Measurements from ENCODE around the gene KANSL2. TPM values are rescaled to one million over a fixed set of nuclear protein-coding genes. Genes with fewer than 3 reads are reported as not detected.
A peak's percentile ranks its signal among the peaks of the same experiment; 100 is the strongest.

KANSL2 gene
- total and polyA plus RNA-seq, 9 of the 15 experiments (the other 6 are each of a cell fraction or from before 2014, with no cell fraction given), result 41.1 to 89.8 (median 55.4) TPM

DNA sequence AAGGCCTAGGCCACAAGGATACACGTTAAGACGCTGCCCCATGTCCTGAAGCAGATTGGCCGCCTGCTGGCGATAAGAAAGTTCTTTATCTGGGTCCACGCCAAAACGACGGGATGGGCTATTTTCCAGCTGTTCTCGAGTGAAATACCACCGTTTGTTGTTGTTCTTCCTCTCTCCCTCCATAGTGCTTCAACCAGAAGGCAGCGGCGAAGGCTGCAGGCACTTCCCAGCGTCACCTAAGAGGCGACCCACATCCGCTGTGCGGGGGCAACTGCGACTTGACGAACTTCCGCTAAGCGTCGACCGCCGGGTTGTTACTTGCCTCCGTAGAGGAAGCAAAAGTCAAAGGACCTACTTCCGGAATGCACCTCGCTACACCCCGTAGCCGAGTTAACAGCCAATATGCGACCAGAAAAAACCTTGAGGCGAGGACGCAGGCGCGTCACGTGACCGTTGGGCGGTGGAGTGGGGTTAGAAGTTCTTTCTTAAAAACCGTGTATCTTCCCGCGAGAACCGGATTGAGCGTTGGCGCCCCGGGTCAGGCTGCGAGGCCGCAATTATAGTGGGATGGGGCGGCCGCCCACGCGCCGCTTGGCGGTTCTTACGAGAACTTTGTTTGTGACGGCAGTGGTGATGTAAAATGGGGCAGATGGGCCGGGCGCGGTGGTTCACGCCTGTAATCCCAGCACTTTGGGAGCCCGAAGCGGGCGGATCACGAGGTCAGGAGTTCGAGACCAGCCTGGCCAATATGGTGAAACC, 34.6 kb upstream of the KANSL2 start, which contains the start of gene CCNT1 (continued):
- TF ChIP-seq, protein P1, sequence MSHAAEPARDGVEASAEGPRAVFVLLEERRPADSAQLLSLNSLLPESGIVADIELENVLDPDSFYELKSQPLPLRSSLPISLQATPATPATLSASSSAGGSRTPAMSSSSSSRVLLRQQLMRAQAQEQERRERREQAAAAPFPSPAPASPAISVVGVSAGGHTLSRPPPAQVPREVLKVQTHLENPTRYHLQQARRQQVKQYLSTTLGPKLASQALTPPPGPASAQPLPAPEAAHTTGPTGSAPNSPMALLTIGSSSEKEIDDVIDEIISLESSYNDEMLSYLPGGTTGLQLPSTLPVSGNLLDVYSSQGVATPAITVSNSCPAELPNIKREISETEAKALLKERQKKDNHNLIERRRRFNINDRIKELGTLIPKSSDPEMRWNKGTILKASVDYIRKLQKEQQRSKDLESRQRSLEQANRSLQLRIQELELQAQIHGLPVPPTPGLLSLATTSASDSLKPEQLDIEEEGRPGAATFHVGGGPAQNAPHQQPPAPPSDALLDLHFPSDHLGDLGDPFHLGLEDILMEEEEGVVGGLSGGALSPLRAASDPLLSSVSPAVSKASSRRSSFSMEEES (CRISPR knock-in tag; IDR thresholded peaks at IDR 0.05), result peak; percentile 100
- peak; percentile 94 for TF ChIP-seq CREB1 (IDR thresholded peaks at IDR 0.05)
- peak; percentile 97 for TF ChIP-seq CREB1 (CRISPR knock-in tag; IDR thresholded peaks at IDR 0.05)
- TF ChIP-seq, protein P2, sequence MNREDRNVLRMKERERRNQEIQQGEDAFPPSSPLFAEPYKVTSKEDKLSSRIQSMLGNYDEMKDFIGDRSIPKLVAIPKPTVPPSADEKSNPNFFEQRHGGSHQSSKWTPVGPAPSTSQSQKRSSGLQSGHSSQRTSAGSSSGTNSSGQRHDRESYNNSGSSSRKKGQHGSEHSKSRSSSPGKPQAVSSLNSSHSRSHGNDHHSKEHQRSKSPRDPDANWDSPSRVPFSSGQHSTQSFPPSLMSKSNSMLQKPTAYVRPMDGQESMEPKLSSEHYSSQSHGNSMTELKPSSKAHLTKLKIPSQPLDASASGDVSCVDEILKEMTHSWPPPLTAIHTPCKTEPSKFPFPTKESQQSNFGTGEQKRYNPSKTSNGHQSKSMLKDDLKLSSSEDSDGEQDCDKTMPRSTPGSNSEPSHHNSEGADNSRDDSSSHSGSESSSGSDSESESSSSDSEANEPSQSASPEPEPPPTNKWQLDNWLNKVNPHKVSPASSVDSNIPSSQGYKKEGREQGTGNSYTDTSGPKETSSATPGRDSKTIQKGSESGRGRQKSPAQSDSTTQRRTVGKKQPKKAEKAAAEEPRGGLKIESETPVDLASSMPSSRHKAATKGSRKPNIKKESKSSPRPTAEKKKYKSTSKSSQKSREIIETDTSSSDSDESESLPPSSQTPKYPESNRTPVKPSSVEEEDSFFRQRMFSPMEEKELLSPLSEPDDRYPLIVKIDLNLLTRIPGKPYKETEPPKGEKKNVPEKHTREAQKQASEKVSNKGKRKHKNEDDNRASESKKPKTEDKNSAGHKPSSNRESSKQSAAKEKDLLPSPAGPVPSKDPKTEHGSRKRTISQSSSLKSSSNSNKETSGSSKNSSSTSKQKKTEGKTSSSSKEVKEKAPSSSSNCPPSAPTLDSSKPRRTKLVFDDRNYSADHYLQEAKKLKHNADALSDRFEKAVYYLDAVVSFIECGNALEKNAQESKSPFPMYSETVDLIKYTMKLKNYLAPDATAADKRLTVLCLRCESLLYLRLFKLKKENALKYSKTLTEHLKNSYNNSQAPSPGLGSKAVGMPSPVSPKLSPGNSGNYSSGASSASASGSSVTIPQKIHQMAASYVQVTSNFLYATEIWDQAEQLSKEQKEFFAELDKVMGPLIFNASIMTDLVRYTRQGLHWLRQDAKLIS (CRISPR knock-in tag; IDR thresholded peaks at IDR 0.05), result peak; percentile 93
- TF ChIP-seq, protein P3, sequence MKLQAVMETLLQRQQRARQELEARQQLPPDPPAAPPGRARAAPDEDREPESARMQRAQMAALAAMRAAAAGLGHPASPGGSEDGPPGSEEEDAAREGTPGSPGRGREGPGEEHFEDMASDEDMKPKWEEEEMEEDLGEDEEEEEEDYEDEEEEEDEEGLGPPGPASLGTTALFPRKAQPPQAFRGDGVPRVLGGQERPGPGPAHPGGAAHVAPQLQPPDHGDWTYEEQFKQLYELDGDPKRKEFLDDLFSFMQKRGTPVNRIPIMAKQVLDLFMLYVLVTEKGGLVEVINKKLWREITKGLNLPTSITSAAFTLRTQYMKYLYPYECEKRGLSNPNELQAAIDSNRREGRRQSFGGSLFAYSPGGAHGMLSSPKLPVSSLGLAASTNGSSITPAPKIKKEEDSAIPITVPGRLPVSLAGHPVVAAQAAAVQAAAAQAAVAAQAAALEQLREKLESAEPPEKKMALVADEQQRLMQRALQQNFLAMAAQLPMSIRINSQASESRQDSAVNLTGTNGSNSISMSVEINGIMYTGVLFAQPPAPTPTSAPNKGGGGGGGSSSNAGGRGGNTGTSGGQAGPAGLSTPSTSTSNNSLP (IDR thresholded peaks at IDR 0.05; ENCODE audit: borderline replicate concordance, low read depth, low read length), result no peak
- TF ChIP-seq JUND (IDR thresholded peaks at IDR 0.05; ENCODE audit: borderline replicate concordance, low read depth, low read length), result peak; percentile 53
- TF ChIP-seq JUND (tag; IDR thresholded peaks at IDR 0.05; ENCODE audit: borderline replicate concordance, low read depth, low read length), result peak; percentile 38; the same call in 2 of the 3 replicates
- TF ChIP-seq CBFB (CRISPR knock-in tag; IDR thresholded peaks at IDR 0.05), result peak; percentile 71; the same call in 1 of the 2 replicates
- TF ChIP-seq ZNF165 (CRISPR knock-in tag; IDR thresholded peaks at IDR 0.05; ENCODE audit: borderline replicate concordance), result no peak
- TF ChIP-seq, protein P4, sequence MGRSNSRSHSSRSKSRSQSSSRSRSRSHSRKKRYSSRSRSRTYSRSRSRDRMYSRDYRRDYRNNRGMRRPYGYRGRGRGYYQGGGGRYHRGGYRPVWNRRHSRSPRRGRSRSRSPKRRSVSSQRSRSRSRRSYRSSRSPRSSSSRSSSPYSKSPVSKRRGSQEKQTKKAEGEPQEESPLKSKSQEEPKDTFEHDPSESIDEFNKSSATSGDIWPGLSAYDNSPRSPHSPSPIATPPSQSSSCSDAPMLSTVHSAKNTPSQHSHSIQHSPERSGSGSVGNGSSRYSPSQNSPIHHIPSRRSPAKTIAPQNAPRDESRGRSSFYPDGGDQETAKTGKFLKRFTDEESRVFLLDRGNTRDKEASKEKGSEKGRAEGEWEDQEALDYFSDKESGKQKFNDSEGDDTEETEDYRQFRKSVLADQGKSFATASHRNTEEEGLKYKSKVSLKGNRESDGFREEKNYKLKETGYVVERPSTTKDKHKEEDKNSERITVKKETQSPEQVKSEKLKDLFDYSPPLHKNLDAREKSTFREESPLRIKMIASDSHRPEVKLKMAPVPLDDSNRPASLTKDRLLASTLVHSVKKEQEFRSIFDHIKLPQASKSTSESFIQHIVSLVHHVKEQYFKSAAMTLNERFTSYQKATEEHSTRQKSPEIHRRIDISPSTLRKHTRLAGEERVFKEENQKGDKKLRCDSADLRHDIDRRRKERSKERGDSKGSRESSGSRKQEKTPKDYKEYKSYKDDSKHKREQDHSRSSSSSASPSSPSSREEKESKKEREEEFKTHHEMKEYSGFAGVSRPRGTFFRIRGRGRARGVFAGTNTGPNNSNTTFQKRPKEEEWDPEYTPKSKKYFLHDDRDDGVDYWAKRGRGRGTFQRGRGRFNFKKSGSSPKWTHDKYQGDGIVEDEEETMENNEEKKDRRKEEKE (IDR thresholded peaks at IDR 0.05; ENCODE audit: borderline replicate concordance in 1 of 2, control insufficient read depth in 1 of 2, low read depth in 2 of 2, low read length in 1 of 2), result peak in 1 of 2 experiments; percentile 94; a peak in 2 of 4 replicates
- TF ChIP-seq CBX5 (IDR thresholded peaks at IDR 0.05; ENCODE audit: borderline replicate concordance, low read depth), result no peak
- TF ChIP-seq MTA3 (IDR thresholded peaks at IDR 0.05; ENCODE audit: borderline replicate concordance), result peak; percentile 98
- TF ChIP-seq SLC30A9 (CRISPR knock-in tag; IDR thresholded peaks at IDR 0.05), result no peak
- TF ChIP-seq SP1 (CRISPR knock-in tag; IDR thresholded peaks at IDR 0.05), result peak; percentile 82
- peak; percentile 98 for TF ChIP-seq CBFA2T2 (conservative IDR thresholded peaks at IDR 0.05)

Measured in K562 (cell line).